DND-41 (cell line): ENCODE data around the gene RBM20.

Experiments
- CTCF ChIP-seq: IDR thresholded peaks from 2 replicates; pipeline ENCODE4 v1.5.1; 2012; ENCODE audit warnings: borderline replicate concordance, low read length, moderate library complexity, mild to moderate bottlenecking; ENCODE audit not compliant: poor library complexity, severe bottlenecking; ENCODE audit errors: extremely low read depth
- EZH2 ChIP-seq: IDR thresholded peaks from 3 replicates; pipeline ENCODE4 v1.6.1; 2012; ENCODE audit warnings: borderline replicate concordance, low read depth, mild to moderate bottlenecking, moderate library complexity, low read length, inconsistent platforms; ENCODE audit not compliant: severe bottlenecking

- TF ChIP-seq CTCF (no peak), EZH2 (no peak)
Measured at GRCh38 chr10:110680273-110681020, 36.3 kb downstream of the RBM20 start.
